WI38 (cell line): ENCODE measurements around the gene SLC9A9.
"Not testable (repeated sequence)": the region's sequence is repeated elsewhere in the genome, so short reads cannot be mapped to it uniquely, and the experiment has no call there.

Experiments
- H3K4me3 ChIP-seq: 2 replicates; pipeline ENCODE4 v1.5.1; 2011; ENCODE audit warnings: low read depth, mild to moderate bottlenecking, control low read depth, low read length
- CTCF ChIP-seq: IDR thresholded peaks from 2 replicates; pipeline ENCODE4 v1.5.1; 2012; ENCODE audit warnings: low read depth, mild to moderate bottlenecking, control low read depth, low read length

Gene SLC9A9

GRCh38 chr3:143884861-143885260 is 36.6 kb upstream of the SLC9A9 start:
- H3K4me3 ChIP-seq: no peak overlapping the region
- no peak for TF ChIP-seq CTCF

- no peak for TF ChIP-seq CTCF
- H3K4me3 ChIP-seq: no peak overlapping the region
Measured at GRCh38 chr3:143883151-143883550, 34.9 kb upstream of the SLC9A9 start.

- no peak overlapping the region for H3K4me3 ChIP-seq
- TF ChIP-seq CTCF: no peak
Measured at GRCh38 chr3:143881095-143881494, 32.8 kb upstream of the SLC9A9 start.

- H3K4me3 ChIP-seq: no peak overlapping the region
- no peak for TF ChIP-seq CTCF
Measured at GRCh38 chr3:143875546-143875945, 27.3 kb upstream of the SLC9A9 start.

- not testable (repeated sequence) for H3K4me3 ChIP-seq
Measured at GRCh38 chr3:143873553-143873952, 25.3 kb upstream of the SLC9A9 start.

- TF ChIP-seq CTCF: no peak
- no peak overlapping the region for H3K4me3 ChIP-seq
Measured at GRCh38 chr3:143865302-143865701, 17.0 kb upstream of the SLC9A9 start.

- no peak overlapping the region for H3K4me3 ChIP-seq
- TF ChIP-seq CTCF: no peak
Measured at GRCh38 chr3:143859465-143860203, 11.4 kb upstream of the SLC9A9 start.
